Measurements from ENCODE around the gene MSRB3. TPM values are rescaled to one million over a fixed set of nuclear protein-coding genes. Genes with fewer than 3 reads are reported as not detected.

The MSRB3 gene
- total RNA-seq, 1 experiment from 2014 or later, result 31.1 TPM

DNA sequence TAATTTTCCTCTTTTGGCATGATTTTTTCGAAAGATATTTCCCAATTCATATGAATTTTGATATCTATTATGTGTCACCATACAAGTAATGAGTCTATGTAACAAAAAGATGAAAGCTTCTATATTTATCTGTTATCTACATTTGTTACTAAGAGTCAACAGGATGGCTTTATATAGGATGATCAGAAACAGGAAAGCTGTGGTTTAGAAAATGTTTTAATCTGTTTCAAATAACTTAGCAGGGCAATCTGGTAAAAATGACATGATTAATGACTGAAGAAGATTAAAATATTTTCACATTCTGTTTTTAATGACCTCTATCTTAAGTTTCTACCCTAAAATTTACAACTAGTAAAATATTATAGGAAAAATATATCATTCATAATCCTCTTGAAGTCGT is 105.8 kb downstream of the MSRB3 start:
- no peaks in the 10 kb centered on the region for H3K4me1 Mint-ChIP-seq (ENCODE audit: insufficient read depth, unreplicated experiment)
- H3K36me3 Mint-ChIP-seq (ENCODE audit: insufficient read depth, unreplicated experiment), result no peaks in the 10 kb centered on the region
- no peak for DNase-seq (ENCODE audit: unreplicated experiment)
- no peak overlapping the region for H3K27ac Mint-ChIP-seq (ENCODE audit: low read depth, unreplicated experiment)
- TF ChIP-seq, protein P1, sequence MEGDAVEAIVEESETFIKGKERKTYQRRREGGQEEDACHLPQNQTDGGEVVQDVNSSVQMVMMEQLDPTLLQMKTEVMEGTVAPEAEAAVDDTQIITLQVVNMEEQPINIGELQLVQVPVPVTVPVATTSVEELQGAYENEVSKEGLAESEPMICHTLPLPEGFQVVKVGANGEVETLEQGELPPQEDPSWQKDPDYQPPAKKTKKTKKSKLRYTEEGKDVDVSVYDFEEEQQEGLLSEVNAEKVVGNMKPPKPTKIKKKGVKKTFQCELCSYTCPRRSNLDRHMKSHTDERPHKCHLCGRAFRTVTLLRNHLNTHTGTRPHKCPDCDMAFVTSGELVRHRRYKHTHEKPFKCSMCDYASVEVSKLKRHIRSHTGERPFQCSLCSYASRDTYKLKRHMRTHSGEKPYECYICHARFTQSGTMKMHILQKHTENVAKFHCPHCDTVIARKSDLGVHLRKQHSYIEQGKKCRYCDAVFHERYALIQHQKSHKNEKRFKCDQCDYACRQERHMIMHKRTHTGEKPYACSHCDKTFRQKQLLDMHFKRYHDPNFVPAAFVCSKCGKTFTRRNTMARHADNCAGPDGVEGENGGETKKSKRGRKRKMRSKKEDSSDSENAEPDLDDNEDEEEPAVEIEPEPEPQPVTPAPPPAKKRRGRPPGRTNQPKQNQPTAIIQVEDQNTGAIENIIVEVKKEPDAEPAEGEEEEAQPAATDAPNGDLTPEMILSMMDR (IDR thresholded peaks at IDR 0.05; ENCODE audit: unreplicated experiment), result no peak
- ChIA-PET POLR2A (no interaction called here), CTCF (interaction anchor here (0.6 kb wide), 1 partner anchor 349 kb away, joined by 3 read pairs; no protein-coding TSS in a partner anchor)
- no TSS peak for BruUV-seq (replicated peaks)
- intact Hi-C loops (cut with micrococcal nuclease), result no loop called here
- H3K27me3 Mint-ChIP-seq (ENCODE audit: insufficient read depth, unreplicated experiment), result no peaks in the 10 kb centered on the region
- no peak overlapping the region for H3K4me3 Mint-ChIP-seq (ENCODE audit: unreplicated experiment)
- peaks cover 8% of the 10 kb centered on the region for H3K9me3 Mint-ChIP-seq (ENCODE audit: unreplicated experiment)

DNA sequence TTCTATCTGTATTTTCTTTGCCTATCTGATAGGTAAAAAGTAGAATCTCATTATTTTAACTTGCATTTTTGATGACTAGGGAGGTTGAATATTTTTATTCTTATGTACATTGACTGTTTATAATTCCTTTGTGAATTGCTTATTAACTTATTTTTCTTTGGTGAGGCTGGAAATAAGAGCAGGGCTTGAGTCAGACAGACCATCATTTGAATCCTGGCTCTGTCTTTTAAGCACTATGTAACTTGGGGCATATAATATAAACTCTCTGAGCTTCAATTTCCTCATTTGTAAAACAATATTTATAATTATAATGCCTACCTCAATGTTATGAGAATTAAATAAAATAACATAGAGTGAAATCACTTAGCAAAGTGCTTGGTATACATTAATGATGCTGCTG is 108.9 kb downstream of the MSRB3 start:
- BruUV-seq (replicated peaks), result no TSS peak
- TF ChIP-seq, protein P1 (IDR thresholded peaks at IDR 0.05; ENCODE audit: unreplicated experiment), result no peak
- H3K27me3 Mint-ChIP-seq (ENCODE audit: insufficient read depth, unreplicated experiment), result no peaks in the 10 kb centered on the region
- intact Hi-C loops (cut with micrococcal nuclease), result no loop called here
- H3K36me3 Mint-ChIP-seq (ENCODE audit: insufficient read depth, unreplicated experiment), result no peaks in the 10 kb centered on the region
- DNase-seq (ENCODE audit: unreplicated experiment), result no peak
- no peak overlapping the region for H3K27ac Mint-ChIP-seq (ENCODE audit: low read depth, unreplicated experiment)
- H3K9me3 Mint-ChIP-seq (ENCODE audit: unreplicated experiment), result no peaks in the 10 kb centered on the region
- ChIA-PET POLR2A (no interaction called here), CTCF (no interaction called here)
- H3K4me1 Mint-ChIP-seq (ENCODE audit: insufficient read depth, unreplicated experiment), result no peaks in the 10 kb centered on the region
- no peak overlapping the region for H3K4me3 Mint-ChIP-seq (ENCODE audit: unreplicated experiment)

DNA sequence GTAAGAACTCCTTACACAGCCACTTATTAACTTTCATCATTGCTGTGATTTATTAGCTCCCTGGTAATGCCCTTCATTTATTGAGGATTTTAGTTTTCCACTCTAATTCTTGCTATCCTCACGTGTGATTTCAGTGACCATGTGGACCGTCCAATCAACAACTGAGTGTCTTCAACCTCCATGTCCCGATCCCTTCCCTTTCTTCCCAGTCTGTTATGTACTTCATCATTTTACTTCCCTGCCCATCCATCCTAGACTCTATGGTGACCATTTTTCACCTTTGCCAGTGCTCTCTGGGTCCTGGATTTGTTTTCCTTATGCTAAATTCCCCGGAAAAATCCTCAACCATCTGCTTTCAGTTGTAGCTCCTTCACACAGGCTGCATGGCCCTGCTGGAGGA is 111.0 kb downstream of the MSRB3 start:
- Mint-ChIP-seq H3K36me3 (ENCODE audit: insufficient read depth, unreplicated experiment) (no peaks in the 10 kb centered on the region), H3K4me3 (ENCODE audit: unreplicated experiment) (no peak overlapping the region), H3K9me3 (ENCODE audit: unreplicated experiment) (no peaks in the 10 kb centered on the region), H3K4me1 (ENCODE audit: insufficient read depth, unreplicated experiment) (no peaks in the 10 kb centered on the region), H3K27me3 (ENCODE audit: insufficient read depth, unreplicated experiment) (no peaks in the 10 kb centered on the region), H3K27ac (ENCODE audit: low read depth, unreplicated experiment) (no peak overlapping the region)
- no peak for DNase-seq (ENCODE audit: unreplicated experiment)
- CTCF ChIA-PET, result no interaction called here
- TF ChIP-seq, protein P1 (IDR thresholded peaks at IDR 0.05; ENCODE audit: unreplicated experiment), result no peak
- intact Hi-C loops (cut with micrococcal nuclease), result no loop called here
- POLR2A ChIA-PET, result no interaction called here
- no TSS peak for BruUV-seq (replicated peaks)

DNA sequence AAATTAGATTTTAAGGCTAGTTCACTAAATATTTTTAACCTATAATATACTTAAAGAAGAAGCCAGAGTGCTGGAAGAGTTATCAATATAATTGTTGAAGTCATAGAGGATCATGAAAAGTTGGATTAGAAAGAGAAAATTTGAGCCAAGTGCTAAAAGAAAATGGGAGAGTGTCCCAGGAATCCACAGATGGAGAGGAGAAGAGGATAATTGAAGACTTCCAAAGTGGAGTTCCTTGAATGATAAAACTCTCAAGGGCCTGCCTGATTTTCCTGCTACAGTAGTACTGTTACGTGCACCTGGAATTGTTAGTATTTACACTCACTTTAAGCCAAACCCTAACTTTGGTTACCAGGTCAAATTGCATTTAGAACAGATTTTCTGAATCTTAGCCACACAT is 113.2 kb downstream of the MSRB3 start:
- intact Hi-C loops (cut with micrococcal nuclease), result no loop called here
- no peak overlapping the region for H3K27ac Mint-ChIP-seq (ENCODE audit: low read depth, unreplicated experiment)
- no peaks in the 10 kb centered on the region for H3K27me3 Mint-ChIP-seq (ENCODE audit: insufficient read depth, unreplicated experiment)
- no peak for DNase-seq (ENCODE audit: unreplicated experiment)
- BruUV-seq (replicated peaks), result no TSS peak
- TF ChIP-seq, protein P1 (IDR thresholded peaks at IDR 0.05; ENCODE audit: unreplicated experiment), result no peak
- ChIA-PET CTCF (interaction anchor here (0.6 kb wide), 1 partner anchor 574 kb away, joined by 3 read pairs; no protein-coding TSS in a partner anchor), POLR2A (no interaction called here)
- peaks cover 8% of the 10 kb centered on the region for H3K9me3 Mint-ChIP-seq (ENCODE audit: unreplicated experiment)
- peaks cover 5% of the 10 kb centered on the region for H3K36me3 Mint-ChIP-seq (ENCODE audit: insufficient read depth, unreplicated experiment)
- H3K4me1 Mint-ChIP-seq (ENCODE audit: insufficient read depth, unreplicated experiment), result no peaks in the 10 kb centered on the region
- H3K4me3 Mint-ChIP-seq (ENCODE audit: unreplicated experiment), result no peak overlapping the region

All from MCF 10A (cell line).